ENCODE measurements around the gene DSP.

DNA sequence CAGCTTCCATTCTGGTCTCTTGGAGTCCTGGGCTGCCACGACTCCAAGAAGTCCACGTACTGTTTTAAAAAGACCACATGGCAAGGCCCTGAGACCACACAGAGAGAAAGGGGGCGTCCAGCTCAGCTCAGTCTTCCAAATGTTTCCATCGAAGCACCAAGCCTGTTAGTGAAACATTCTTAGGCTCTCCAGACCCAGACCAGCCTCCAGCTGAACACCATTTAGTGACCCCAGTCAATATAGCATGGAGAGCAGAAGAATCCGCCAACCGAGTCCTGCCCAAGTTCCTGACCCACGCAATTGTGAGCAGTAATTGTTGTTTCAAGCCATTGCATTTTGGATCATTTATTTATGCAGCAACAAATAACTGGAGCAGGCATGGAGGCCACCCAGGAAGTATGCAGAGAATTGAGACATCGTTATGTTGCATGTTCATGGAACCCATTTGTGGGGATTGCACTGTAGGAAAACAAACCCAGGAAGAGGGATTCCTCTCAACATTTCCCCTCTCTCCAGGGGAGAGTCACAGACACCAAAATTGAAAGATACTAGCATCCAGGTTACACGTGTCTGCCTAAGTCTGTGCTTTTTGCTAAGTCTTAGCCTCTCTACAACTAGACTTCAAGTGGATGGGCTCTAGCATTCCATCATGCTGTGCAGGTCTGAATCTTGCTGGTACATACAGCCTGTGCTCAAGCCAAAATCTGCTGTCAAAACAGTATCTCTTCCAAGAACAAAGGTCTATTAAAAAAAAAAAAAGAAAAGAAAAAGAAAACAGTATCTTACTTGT lies 91.2 kb downstream of the DSP start:
- TF ChIP-seq SP1 (IDR thresholded peaks at IDR 0.05; ENCODE audit: low read depth, low read length) (no peak), POLR2AphosphoS5 (IDR thresholded peaks at IDR 0.05; ENCODE audit: low read length) (no peak), EZH2 (IDR thresholded peaks at IDR 0.05; ENCODE audit: borderline replicate concordance, control insufficient read depth, low read depth, low read length) (no peak), NR2C1 (IDR thresholded peaks at IDR 0.05) (no peak), ZNF217 (IDR thresholded peaks at IDR 0.05) (no peak), BACH1 (IDR thresholded peaks at IDR 0.05; ENCODE audit: borderline replicate concordance) (no peak), JUND (IDR thresholded peaks at IDR 0.05; ENCODE audit: low read depth, low read length) (no peak), BHLHE40 (IDR thresholded peaks at IDR 0.05; ENCODE audit: borderline replicate concordance in 1 of 2, low read depth in 2 of 2, low read length in 1 of 2) (no peak), CBX3 (IDR thresholded peaks at IDR 0.05; ENCODE audit: borderline replicate concordance, low read depth) (no peak), REST (IDR thresholded peaks at IDR 0.05; ENCODE audit: low read depth, low read length) (no peak)
- TF ChIP-seq, protein P1, sequence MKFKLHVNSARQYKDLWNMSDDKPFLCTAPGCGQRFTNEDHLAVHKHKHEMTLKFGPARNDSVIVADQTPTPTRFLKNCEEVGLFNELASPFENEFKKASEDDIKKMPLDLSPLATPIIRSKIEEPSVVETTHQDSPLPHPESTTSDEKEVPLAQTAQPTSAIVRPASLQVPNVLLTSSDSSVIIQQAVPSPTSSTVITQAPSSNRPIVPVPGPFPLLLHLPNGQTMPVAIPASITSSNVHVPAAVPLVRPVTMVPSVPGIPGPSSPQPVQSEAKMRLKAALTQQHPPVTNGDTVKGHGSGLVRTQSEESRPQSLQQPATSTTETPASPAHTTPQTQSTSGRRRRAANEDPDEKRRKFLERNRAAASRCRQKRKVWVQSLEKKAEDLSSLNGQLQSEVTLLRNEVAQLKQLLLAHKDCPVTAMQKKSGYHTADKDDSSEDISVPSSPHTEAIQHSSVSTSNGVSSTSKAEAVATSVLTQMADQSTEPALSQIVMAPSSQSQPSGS (IDR thresholded peaks at IDR 0.05; ENCODE audit: low read length): no peak
- TF ChIP-seq, protein P2, sequence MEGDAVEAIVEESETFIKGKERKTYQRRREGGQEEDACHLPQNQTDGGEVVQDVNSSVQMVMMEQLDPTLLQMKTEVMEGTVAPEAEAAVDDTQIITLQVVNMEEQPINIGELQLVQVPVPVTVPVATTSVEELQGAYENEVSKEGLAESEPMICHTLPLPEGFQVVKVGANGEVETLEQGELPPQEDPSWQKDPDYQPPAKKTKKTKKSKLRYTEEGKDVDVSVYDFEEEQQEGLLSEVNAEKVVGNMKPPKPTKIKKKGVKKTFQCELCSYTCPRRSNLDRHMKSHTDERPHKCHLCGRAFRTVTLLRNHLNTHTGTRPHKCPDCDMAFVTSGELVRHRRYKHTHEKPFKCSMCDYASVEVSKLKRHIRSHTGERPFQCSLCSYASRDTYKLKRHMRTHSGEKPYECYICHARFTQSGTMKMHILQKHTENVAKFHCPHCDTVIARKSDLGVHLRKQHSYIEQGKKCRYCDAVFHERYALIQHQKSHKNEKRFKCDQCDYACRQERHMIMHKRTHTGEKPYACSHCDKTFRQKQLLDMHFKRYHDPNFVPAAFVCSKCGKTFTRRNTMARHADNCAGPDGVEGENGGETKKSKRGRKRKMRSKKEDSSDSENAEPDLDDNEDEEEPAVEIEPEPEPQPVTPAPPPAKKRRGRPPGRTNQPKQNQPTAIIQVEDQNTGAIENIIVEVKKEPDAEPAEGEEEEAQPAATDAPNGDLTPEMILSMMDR (IDR thresholded peaks at IDR 0.05 in 2 of 3, conservative IDR thresholded peaks at IDR 0.05 in 1 of 3; ENCODE audit: control insufficient read depth in 2 of 3, extremely low read depth in 1 of 3, insufficient read depth in 1 of 3, low read depth in 3 of 3, low read length in 3 of 3): no peak
- TF ChIP-seq, protein P3, sequence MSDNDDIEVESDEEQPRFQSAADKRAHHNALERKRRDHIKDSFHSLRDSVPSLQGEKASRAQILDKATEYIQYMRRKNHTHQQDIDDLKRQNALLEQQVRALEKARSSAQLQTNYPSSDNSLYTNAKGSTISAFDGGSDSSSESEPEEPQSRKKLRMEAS (IDR thresholded peaks at IDR 0.05; ENCODE audit: low read depth, low read length): no peak
